CD4-positive, alpha-beta T cell treated with Interleukin-10 for 1 hour (primary cell): ENCODE data around the gene GRIK5.

Source experiments
- DNase-seq: peaks from one replicate; pipeline ENCODE4 v3.0.0-alpha.2; 2020

Gene GRIK5

GRCh38 chr19:41981724-41982123, 88.3 kb downstream of the GRIK5 start:
- no peak for DNase-seq

GRCh38 chr19:41978470-41978869, 91.5 kb downstream of the GRIK5 start:
- no peak for DNase-seq

- no peak for DNase-seq
These were observed 92.1 kb downstream of the GRIK5 start for GRCh38 chr19:41977916-41978315.

GRCh38 chr19:41974652-41975051, 95.4 kb downstream of the GRIK5 start:
- no peak for DNase-seq

DNA sequence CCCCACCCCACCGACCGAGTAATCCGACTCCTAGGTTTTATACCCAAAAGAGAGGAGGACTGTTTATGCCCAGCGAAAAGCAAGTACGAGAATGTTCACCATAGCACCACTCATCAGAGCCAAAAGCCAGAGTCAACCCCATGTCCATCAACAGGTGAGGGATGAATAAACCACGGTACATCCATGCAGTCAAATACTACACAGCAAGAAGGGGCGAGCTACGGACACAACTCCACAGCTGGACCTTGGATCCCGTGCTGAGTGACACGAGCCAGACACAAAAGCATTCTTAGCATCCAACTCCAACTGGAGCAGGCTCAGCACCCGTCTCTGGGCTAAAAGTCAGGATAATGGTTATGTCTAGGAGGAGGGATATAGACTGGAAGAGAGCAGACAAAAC, 98.6 kb downstream of the GRIK5 start:
- DNase-seq: no peak

- no peak for DNase-seq
These were observed 100.1 kb downstream of the GRIK5 start for GRCh38 chr19:41969772-41970458.

DNA sequence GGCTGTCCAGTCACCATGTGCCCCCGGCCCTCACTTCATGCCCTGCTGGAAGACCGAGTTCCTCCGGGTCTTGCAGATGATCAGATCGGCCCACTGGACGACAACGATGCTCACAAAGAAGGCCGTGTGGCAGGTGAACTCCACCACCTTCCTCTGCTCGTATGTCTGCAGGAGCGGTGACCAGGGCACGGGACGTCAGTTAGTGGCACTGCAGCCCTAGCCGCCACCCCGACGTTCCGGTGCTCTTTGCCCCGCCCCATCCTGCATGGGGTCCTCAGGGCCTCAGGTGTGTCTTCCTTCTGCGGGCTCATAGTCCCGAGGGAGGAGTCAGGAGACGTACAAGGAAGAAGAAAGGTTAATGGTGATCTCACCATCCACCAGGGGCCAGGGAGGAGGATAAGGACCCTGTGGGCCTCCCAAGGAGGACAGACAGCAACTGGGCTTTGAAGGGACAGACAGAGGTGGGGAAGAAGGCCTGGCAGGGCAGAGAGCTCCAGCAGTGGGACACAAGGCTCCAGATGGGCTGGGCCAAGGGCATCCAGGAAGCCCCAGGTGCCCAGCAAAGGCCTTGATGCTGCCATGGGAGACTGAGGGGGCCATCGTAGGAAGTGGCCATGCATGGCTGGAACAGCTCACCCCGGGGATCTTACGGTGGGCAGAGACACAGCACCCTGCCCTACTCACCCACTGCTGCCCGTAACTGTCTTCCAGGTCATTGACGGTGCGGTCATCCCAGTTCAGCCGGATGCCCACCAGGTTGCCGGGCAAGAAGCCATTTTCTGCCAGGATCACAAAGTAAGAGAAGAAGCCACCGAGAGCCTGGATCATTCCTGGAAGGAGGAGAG, 101.0 kb downstream of the GRIK5 start:
- no peak for DNase-seq

DNA sequence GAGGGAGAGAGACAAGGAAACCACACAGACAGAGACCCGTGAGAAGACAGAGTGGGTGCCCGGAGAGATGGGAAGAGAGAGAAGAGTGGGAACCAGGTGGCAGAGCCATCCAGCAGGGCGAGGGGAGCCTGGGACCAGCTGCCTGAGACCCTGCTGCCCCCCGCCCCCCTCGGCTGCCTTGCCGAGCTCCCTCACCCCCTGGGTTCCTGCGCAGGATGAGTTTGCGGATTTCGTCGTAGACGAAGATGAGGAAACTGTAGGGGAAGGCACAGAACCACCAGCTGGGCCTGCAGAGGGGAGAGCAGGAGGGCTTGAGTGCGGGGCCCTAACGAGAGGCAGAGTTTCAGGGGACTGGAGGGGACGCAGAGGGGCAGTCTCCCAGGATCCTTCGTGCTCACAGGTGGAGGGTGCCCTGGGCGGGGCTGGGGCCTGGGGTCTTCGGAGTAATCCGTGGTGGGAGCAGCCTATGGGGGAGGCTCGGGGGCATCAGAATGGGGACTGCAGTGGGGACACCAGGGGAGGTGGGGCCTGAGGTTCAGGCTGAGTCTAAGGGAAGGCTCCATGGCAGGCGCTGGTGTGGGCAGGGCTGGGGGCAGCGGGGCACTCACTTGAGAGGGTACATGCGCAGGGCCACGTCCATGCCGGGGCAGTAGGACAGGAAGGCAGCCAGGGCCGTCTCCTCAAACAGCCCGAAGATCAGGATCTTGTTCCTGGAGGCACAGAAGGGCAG, 102.8 kb downstream of the GRIK5 start:
- DNase-seq: no peak

DNA sequence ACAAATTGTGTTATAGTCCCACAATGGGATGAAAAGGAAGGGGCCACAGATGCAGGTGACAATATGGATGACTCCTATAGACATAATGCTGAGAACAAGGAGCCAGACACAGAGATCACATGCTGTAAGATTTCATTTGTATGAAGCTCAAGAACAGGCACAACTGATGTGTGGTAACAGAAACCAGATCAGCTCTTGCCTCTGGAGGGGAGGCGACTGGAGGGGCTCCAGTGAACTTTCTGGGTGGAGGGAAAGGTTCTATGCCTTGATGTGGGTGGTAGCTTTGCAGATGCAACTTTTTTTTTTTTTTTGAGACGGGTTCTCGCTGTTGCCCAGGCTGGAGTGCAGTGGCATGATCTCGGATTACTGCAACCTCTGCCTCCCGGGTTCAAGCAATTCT, 104.9 kb downstream of the GRIK5 start:
- DNase-seq: no peak

DNA sequence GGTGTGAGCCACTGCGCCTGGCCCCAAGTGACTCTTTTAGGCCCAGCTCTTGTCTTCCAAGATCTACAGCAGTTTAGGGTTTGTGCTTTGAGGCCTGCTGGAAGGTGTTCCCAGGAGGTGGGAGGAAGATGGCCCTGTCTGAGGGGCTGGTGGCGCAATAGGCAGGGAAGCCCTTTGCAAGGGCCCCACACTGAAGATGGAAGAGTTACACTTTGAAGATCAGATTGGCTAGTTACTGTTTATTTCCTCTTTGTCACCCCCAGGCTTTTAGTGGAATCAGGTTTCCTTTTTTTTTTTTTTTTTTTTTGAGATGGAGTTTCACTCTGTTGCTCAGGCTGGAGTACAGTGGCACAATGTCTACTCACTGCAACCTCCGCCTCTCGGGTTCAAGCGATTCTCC, 109.0 kb downstream of the GRIK5 start:
- DNase-seq: no peak

DNA sequence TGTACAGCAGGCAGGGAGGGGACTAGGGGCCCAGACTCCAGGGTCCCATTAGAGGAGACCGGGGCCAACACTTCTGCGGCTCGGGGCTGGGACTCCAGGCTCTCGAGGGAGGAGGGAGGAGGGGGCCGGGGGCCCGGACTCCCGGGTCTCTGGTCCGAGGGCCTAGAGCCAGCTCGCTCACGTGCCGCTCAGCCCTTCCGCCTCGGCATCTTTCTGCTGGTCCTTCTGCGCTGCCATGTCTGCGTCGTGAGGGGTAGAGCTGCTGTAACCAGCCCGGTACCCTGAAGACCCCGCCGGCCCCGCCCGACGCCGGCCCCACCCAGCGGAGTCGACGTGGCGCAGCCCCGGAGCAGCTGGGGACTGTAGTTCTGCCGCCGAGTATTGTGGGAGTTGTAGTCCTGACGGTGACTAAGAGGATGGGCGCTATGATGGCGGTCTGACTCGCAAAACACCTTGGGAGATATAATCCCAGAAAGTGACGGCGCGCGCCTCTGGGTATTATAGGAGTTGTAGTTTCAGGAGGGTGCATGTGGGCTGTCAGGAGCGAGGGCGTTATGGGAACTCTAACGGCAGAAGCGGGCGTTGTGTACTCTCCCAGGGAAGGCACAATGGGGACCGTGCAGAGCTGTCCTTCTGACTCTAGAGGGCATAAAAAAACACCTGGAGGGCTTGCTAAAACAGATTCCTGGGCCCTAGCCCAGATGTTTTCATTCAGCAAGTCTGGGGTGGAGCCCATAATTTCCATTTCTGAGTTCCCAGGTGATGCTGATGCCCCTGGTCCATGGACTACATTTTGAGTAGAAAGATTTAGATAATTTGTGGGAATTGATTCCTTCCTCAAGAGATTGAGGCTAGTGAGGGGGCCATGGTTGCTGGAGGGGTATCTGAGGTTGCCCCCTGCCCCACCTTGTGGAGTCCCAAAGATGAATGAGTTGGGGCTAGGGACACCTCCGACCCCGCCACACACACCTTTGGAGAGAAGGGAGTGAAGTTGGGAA, 110.7 kb downstream of the GRIK5 start, which contains the start of gene RABAC1:
Gene RABAC1 (minus strand): TSS at position 266 of the 998 bp plus-strand sequence. CDS start 29 bp downstream, at position 237.
- DNase-seq: peak; percentile 90

DNA sequence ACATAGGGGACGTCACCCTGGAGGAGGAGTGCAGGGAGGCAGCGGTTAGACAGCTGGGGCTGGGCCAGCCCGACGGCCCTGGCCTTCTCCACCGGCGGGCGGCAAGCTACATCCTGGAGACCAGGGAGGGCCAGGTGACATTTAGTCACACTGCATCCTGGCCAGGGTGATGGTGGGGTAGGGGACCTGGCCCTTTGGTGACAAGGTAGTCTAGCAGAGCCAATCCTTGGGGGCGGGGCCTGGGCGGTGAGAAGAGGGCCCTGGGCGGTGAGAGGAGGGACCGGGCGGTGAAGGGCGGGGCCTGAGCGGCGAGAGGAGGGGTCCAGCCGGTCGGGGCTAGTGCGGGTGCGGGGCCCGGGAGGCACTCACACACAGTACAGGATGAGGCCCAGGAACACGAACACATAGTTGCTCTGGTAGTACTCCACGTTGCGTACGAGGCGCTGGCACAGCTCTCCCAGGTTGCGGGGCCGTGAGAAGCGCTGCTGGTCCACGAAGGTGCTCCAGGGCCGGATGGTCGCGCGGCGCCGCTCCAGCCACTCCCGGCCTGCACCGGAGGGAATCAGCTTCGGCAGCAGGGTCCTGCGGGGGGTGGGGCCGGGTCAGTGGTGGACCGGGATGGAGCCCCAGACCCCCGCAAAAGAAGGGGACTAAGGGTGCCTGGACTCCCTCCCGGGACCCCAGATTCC, 111.5 kb downstream of the GRIK5 start:
- peak; percentile 85 for DNase-seq

- DNase-seq: peak; percentile 59
These were observed 112.1 kb downstream of the GRIK5 start for GRCh38 chr19:41957838-41958366.

- DNase-seq: no peak
These were observed 112.7 kb downstream of the GRIK5 start for GRCh38 chr19:41957161-41957837.

- DNase-seq: no peak
These were observed 113.4 kb downstream of the GRIK5 start for GRCh38 chr19:41956621-41957020.

DNA sequence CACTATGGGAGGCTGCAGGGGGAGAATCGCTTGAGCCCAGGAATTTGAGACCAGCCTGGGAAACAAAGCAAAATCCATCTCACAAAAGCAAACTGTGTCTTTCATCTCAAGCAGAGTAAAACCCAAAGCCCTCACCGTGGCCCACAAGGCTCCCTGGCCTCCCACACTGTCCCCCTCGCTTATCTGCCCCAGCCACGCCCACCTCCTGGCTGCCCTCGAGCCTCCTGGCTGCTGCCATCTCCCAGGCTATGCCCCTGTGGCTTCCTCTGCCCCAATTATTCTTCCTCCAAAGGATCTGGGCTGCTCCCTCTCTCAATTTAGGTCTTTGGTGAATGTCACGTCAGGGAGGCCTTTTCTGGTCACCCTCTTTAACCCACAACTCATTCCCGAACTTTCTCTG, 114.5 kb downstream of the GRIK5 start:
- no peak for DNase-seq

DNA sequence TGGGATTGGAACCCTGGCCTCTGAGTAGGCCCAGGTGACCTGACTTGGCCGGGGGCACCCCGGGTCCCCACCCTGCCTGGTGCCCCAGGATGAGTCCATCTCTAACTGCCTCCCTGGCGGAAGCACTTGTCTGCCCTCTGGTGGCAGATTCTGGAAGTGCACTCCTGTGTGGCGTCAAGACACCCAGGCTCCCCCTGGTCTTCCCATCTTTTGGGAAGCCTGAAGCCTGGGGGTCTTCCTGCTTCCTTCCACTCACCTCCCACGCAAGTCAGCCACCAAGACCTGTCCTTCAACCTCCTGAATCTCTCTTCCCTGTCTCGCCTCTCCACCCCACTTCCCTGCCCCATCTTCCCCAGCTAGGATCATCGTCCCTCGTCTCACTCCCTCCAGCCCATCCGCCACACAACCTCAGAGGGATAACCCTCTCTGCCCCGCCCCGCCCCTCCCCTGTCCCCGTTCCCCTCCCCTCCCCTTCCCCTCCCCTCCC, 118.3 kb downstream of the GRIK5 start:
- peak; percentile 87 for DNase-seq
